Measurements from ENCODE around the gene CYTH4.

GRCh38 chr22:37310075-37310606 lies 27.8 kb downstream of the CYTH4 start:
- no peak for TF ChIP-seq POLR2A (IDR thresholded peaks at IDR 0.05; ENCODE audit: low read length)
- TF ChIP-seq GATA1 (IDR thresholded peaks at IDR 0.05; ENCODE audit: low read depth, low read length): no peak

All from erythroblast (primary cell).